Measurements from ENCODE around the gene RAB40B.

DNA sequence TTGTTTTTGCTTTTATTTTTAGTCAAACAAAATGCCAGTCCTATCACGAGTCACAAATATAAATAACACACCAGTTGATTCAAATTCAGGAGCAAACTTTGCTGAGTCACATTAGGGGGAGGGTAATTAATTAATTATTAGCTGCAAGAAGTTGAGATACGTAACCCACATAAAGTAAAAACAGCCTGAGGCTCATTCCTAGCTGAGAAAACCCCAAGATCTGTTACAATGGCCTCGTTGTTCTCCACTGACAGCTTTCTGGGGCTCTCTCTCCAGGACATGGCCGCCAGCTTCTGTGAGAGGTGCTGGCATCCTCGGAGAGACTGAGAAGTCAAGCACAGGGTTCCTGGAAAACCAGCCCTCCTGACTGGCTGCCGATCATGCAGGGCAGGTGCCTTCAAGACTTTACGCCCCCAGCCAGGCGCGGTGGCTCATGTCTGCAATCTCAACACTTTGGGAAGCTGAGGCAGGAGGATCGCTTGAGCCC, 11.1 kb downstream of the RAB40B start:
- TF ChIP-seq FOXM1 (IDR thresholded peaks at IDR 0.05; ENCODE audit: borderline replicate concordance, low read depth) (no peak), CEBPB (IDR thresholded peaks at IDR 0.05) (no peak), TAF1 (IDR thresholded peaks at IDR 0.05; ENCODE audit: low read depth) (no peak), YY1 (IDR thresholded peaks at IDR 0.05; ENCODE audit: low read depth) (no peak), EP300 (IDR thresholded peaks at IDR 0.05; ENCODE audit: borderline replicate concordance) (no peak)
- TF ChIP-seq, protein P1, sequence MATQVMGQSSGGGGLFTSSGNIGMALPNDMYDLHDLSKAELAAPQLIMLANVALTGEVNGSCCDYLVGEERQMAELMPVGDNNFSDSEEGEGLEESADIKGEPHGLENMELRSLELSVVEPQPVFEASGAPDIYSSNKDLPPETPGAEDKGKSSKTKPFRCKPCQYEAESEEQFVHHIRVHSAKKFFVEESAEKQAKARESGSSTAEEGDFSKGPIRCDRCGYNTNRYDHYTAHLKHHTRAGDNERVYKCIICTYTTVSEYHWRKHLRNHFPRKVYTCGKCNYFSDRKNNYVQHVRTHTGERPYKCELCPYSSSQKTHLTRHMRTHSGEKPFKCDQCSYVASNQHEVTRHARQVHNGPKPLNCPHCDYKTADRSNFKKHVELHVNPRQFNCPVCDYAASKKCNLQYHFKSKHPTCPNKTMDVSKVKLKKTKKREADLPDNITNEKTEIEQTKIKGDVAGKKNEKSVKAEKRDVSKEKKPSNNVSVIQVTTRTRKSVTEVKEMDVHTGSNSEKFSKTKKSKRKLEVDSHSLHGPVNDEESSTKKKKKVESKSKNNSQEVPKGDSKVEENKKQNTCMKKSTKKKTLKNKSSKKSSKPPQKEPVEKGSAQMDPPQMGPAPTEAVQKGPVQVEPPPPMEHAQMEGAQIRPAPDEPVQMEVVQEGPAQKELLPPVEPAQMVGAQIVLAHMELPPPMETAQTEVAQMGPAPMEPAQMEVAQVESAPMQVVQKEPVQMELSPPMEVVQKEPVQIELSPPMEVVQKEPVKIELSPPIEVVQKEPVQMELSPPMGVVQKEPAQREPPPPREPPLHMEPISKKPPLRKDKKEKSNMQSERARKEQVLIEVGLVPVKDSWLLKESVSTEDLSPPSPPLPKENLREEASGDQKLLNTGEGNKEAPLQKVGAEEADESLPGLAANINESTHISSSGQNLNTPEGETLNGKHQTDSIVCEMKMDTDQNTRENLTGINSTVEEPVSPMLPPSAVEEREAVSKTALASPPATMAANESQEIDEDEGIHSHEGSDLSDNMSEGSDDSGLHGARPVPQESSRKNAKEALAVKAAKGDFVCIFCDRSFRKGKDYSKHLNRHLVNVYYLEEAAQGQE (IDR thresholded peaks at IDR 0.05; ENCODE audit: low read depth), result no peak
- TF ChIP-seq, protein P2, sequence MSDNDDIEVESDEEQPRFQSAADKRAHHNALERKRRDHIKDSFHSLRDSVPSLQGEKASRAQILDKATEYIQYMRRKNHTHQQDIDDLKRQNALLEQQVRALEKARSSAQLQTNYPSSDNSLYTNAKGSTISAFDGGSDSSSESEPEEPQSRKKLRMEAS (IDR thresholded peaks at IDR 0.05), result no peak

All from Ishikawa (cell line).